Glomerular visceral epithelial cell (primary cell): ENCODE results near the gene PRAC2.
"Not testable (repeated sequence)": the region's sequence is repeated elsewhere in the genome, so short reads cannot be mapped to it uniquely, and the experiment has no call there.

Experiments
- DNase-seq: peaks from one replicate; pipeline ENCODE4 v3.0.0-alpha.2; 2016; ENCODE audit errors: extremely low spot score

Gene PRAC2

GRCh38 chr17:48722915-48723422 lies at the start of gene PRAC2:
TSS of gene PRAC2 (plus strand) at chr17:48723185. CDS start at chr17:48724411, 1,226 bp downstream.
- DNase-seq = no peak

GRCh38 chr17:48676963-48677558 lies 45.9 kb upstream of the PRAC2 start:
- DNase-seq = no peak

DNA sequence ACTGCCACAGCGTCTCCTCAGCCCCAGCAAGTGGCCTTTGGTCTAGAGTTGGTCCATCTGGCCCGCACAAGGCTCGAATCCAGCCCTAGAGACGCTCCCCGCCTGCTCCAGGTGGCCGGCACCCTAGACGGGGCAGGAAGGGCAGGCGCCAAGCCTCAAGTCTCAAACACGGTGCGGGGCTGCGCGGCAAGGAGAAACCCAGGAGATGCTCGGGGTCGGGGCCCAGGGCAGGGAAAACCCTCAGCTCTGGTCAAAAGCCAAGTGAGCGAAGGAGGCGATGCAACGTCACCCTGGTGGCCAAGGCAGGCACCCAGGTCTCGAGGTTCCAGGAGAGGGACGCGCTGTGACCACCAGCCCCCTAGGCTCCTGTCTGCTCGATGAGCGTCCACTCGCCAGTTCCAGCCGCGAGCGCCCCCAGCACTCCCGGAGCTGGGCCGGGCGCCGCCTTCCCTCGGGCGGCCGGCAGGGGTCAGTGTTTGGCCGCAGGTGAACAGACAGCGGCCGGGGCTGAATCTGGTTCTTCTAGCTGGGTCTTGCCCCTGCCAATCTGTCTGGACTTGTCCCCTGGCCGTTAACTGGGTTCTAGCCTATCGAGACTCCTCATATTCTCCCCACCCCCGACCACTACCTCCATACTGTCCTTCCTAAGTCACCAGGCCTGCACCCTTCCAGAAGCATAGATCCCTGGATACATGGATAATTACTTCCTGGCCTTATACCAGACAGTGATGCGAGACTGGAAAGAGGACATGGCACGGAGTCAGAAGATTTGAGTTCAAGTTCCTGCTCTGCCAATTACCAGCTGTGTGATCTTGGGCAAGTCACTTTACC lies 44.6 kb upstream of the PRAC2 start:
- peak; percentile 58 for DNase-seq

- DNase-seq = no peak
These were observed 43.4 kb upstream of the PRAC2 start for GRCh38 chr17:48679385-48680096.

DNA sequence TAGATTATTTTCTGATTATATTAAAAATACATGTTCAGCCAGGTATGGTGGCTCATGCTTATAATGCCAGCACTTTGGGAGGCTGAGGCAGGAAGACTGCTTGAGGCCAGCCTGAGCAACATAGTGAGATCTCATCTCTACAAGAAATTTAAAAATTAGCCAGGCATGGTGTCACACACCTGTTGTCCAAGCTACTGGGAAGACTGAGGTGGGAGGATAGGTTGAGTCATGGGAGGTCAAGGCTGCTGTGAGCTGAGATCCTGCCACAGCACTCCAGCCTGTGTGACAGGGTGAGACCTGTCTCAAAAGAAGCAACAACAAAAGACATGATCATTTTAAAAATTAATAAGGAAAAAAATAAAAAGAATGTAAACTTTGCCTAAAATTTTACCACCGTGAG lies 41.4 kb upstream of the PRAC2 start:
- DNase-seq = peak; percentile 6

DNA sequence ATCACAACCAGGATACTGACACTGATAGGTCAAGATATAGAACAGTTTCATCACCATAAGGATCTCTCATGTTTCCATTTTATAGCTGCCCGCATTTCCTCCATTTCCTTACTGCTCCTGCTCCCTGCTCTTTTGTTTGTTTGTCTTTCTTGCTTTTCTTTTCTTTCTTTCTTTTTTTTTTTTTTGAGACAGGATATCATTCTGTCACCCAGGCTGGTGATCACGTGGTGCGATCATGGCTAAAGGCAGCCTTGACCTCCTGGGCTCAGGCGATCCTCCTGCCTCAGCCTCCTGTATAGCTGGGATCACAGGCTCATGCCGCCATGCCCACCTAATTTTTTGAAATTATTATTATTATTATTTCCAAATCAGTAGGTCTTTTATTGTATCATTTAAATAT lies 32.3 kb upstream of the PRAC2 start:
- no peak for DNase-seq

GRCh38 chr17:48692049-48692448 lies 30.9 kb upstream of the PRAC2 start:
- no peak for DNase-seq

GRCh38 chr17:48693178-48693577 lies 29.8 kb upstream of the PRAC2 start:
- no peak for DNase-seq

- DNase-seq = no peak
These were observed 21.0 kb upstream of the PRAC2 start for GRCh38 chr17:48701864-48702532.

DNA sequence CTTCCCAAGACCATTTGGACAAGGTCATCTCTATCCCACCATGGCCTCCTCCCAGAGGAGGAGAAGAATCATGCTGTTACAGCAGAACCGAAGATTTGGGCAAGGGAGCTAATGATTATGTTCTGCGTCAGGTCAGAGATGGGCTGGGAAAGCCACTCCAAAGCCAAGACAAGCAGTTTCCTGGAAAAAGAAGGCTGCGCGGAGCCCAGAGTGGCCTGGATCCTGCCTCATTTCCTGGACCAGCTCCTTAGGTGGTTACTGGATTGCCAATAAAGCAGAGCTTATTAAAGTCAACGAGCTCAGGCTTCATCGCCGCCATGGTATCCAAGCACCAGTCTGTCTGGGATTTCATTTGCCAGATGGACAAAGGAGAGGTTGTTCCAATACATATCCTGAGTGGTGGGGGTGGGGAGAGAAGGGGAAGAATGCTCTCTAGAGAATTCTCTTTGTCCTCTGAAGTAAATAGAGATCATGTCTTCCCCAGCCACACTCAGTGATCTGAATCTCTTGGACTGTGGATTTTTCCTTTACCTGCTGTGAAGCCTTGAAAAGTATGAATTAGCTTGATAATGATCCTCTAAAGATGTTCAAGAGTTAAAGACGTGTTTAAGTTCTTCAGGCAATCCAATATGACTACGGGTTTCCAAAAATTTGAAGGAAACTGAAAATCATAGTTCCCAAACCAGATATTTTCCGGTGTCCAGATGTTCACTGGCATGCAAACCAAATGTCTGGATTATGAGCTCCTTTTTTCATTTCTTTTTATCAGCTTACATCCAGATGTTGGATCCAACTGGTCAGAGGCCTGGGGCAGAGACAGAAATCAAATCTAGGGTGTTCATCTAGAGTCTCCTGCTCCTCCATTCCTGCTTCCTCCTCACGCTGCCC lies 18.4 kb upstream of the PRAC2 start:
- no peak for DNase-seq

- no peak for DNase-seq
These were observed 11.9 kb upstream of the PRAC2 start for GRCh38 chr17:48711128-48711527.

GRCh38 chr17:48715496-48716399 lies 7.2 kb upstream of the PRAC2 start:
- DNase-seq = no peak

DNA sequence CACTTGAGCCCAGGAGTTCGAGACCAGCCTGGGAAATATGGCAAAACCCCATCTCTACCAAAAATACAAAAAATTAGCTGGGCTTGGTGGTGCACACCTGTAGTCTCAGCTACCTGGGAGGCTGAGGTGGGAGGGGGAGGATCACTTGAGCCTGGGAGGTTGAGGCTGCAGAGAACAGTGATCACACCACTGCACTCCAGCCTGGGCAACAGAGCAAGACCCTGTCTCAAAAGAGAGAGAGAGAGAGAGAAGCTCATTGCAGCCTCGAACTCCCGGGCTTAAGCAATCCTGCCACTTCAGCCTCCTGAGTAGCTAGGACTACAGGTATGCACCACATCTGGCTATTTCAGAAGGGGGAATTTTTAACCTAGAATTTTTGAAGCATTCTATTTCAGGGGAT lies 6.4 kb upstream of the PRAC2 start:
- DNase-seq = not testable (repeated sequence)

DNA sequence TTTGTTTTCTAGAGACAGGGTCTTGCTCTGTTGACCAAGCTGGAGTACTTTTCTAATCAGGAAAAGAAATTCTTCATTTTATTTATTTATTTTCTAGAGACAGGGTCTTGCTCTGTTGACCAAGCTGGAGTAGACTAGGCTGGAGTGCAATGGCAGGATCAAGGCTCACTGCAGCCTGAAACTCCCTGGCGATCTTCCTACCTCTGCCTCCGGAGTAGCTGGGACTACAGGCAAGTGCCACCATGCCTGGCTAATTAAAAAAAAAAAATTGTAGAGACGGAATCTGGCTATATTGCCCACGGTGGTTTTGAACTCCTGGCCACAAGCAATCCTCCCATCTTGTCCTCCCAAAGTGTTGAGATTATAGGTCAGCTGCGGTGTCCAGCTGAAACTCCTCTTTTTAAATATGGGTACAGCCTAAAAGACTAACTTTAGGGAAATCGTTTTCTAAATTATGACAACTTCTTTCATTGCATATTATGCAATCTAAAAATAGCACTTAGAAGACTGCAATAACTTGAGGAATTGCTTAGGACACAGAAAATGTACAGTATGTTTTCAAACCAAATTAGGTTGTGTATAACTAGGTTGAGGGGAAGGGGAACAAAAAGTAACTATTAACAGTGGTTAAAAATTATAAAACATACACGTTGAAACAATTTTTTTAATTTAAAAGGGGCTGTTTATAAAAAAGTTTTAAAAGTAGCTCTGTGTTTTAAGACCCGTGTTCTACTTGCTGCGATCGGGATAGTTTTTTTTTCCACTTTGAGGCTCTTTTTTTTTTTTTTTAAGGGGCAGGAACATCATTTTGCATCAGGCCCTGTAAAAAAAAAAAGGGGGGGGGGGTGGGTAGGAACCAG lies 5.4 kb upstream of the PRAC2 start:
- DNase-seq = no peak

DNA sequence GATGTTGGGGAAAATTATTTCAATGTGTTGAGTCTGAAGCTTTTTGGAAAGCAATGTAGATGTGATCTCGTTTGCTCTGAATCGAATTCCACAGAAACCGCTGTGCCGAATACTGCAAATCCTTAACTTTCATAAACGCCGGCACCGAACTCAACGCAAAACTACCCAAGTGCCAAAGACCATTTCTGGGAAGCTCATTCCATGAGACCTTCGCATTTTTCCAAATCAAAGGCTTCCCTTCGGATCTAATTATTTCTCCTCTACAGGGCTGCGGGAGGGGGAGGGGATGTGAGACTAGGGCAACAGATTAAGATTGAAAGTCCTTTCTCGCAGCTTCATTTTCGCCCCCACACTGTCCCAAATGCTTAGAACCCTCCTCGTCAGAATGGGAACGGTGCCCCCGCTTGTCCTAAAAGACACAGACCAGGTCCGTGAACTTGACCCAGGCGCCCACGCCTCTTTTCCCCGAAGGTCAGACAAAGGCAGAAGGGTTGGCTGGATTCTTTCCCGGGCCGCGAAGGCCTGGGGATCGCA lies 4.7 kb upstream of the PRAC2 start:
- DNase-seq = no peak

DNA sequence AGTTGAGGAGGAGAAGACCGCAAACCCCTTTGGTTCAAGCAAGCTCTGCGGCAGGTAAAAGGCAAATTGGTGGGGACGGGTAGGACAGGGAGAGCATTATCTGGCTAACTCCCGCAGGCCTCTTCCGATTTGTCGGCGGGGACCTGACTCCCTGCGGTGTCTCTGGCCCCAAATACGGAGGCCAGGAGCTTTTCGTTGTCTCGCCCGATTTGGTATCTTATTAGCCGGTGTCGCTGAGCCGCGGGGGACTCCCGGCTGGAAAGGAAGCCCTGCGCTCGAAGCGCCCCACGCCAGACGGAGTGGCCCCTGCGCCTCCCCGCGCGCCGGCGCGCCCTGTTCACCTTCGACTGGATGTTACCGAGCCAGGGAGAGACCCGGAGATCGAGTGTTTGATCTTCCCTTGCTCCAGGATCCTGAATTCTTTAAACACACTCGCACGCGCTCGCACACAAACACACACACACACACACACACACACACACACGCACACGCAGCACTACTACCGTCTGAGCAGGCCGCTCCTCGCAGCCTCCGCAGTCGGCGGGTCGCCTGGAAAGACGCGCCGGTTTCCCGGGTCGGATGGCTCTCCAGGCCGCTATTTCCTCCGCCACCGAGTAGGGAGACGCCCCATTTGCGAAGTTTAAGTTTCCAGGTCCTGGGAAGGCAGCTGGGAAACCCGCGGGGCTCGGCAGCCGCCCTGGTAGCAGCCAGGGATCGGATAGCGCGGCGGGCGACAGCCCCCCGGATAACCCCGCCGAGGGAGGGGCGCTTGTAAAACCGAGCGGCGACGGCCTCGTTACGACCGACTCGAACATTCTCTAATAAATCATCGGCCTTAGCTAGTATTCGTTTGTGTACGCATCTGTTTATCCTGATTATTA lies 4.0 kb upstream of the PRAC2 start:
- no peak for DNase-seq

DNA sequence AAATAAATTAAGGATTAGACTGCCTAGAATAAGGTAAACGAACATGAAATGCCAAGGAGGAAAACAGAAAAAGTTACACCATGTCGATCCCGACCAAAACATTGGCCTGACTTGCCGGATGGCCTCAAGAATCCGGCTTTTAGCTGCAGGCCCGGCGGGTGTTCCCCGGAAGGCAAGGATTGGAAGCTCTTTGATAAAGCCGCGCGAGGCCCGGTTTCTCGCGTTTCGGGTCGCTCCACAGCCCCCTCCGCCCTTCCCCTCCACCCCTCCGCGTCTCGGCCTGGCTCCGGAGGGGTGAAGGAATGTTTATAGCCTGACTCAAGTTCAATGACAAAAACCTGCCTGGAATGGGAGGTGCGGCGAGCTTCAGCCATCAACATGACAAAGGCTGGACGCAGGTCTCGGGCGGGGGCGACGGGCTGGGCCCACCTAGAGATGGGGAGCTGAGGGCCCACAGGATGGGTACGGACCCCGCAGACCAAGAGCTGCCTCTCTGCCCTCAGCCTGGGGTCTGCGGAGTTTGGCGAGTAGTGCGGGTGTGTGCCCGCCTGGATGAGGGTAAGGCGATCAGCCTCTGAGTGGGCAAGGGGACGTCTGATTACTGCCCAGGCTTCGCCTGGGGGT lies 3.2 kb upstream of the PRAC2 start:
- DNase-seq = no peak
